ENCODE results near the gene ZFP57.

- no peak for TF ChIP-seq CTCF (IDR thresholded peaks at IDR 0.05)
- no peak for TF ChIP-seq ZFX (IDR thresholded peaks at IDR 0.05; ENCODE audit: borderline replicate concordance)
These were observed 47.9 kb upstream of the ZFP57 start for GRCh38 chr6:29728875-29729270.
